Suprapubic skin (tissue), 4 donors: ENCODE measurements around the gene BANP.

Source experiments
- EP300 ChIP-seq: sonication (generic); formaldehyde crosslinking; IDR thresholded peaks from one replicate; pipeline ENCODE4 v1.6.1; 2017; ENCODE audit warnings: antibody characterized with exemption
- POLR2A ChIP-seq, 2 donors: fragments of 450-650 bp; IDR thresholded peaks; one replicate each; pipeline ENCODE4 v1.6.1; 2017; ENCODE audit warnings: antibody characterized with exemption in 2 of 2, mild to moderate bottlenecking in 2 of 2, moderate library complexity in 2 of 2
- POLR2AphosphoS5 ChIP-seq, 3 donors: sonication (generic); formaldehyde crosslinking; IDR thresholded peaks; one replicate each; pipeline ENCODE4 v1.6.1; 2017; ENCODE audit warnings: antibody characterized with exemption in 3 of 3
- TF ChIP-seq, protein P1 (sequence below), 2 donors: fragments of 200-600 bp in 1 of 2; fragments of 450-650 bp in 1 of 2; sonication (generic) in 1 of 2; IDR thresholded peaks; one replicate each; pipeline ENCODE4 v1.5.1; 2016 to 2019; ENCODE audit warnings: antibody characterized with exemption in 2 of 2, mild to moderate bottlenecking in 1 of 2, moderate library complexity in 1 of 2

DNA sequence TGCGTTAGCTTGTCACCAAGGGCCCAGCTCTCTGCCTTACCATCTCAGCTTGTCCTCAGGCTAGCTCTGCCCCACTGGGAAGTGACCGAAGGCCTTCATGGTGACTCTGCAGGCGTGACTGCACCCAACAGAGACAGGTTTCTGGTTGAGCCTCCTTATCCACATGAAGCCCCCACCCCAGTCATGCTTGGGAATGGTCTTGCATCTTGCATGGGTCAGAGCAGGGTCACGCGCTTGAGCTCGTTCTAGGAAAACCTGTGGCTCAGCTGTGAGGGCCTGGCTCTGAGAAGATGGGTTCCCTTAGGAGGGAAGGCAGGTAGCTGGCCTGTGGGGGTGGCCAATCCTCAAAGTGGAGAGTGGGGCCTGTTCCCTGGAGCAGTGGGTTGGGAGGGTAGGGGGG, 122.8 kb downstream of the BANP start:
- TF ChIP-seq, protein P1, sequence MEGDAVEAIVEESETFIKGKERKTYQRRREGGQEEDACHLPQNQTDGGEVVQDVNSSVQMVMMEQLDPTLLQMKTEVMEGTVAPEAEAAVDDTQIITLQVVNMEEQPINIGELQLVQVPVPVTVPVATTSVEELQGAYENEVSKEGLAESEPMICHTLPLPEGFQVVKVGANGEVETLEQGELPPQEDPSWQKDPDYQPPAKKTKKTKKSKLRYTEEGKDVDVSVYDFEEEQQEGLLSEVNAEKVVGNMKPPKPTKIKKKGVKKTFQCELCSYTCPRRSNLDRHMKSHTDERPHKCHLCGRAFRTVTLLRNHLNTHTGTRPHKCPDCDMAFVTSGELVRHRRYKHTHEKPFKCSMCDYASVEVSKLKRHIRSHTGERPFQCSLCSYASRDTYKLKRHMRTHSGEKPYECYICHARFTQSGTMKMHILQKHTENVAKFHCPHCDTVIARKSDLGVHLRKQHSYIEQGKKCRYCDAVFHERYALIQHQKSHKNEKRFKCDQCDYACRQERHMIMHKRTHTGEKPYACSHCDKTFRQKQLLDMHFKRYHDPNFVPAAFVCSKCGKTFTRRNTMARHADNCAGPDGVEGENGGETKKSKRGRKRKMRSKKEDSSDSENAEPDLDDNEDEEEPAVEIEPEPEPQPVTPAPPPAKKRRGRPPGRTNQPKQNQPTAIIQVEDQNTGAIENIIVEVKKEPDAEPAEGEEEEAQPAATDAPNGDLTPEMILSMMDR (IDR thresholded peaks at IDR 0.05) = no peak
- TF ChIP-seq POLR2AphosphoS5 (IDR thresholded peaks at IDR 0.05) = no peak
- TF ChIP-seq EP300 = no peak
- no peak for TF ChIP-seq POLR2A (IDR thresholded peaks at IDR 0.05)
